Upper lobe of right lung (tissue), 1 donor: Measurements from ENCODE around the gene FAM228B. TPM values are rescaled to one million over a fixed set of nuclear protein-coding genes. Genes with fewer than 3 reads are reported as not detected.
"Not testable (repeated sequence)": the region's sequence is repeated elsewhere in the genome, so short reads cannot be mapped to it uniquely, and the experiment has no call there.

Experiments used
- ATAC-seq: fragments of 200-7000 bp; cut with Tn5 transposase; one replicate; pipeline ENCODE4 v1.9.1; 2020; ENCODE audit warnings: mild to moderate bottlenecking, moderate library complexity
- DNase-seq: peaks from one replicate; pipeline ENCODE4 v3.0.0-alpha.2; 2020
- H3K27ac ChIP-seq: fragments of 200-600 bp; one replicate; pipeline ENCODE4 v1.8.0; 2022
- H3K27me3 ChIP-seq: fragments of 200-600 bp; one replicate; pipeline ENCODE4 v1.8.0; 2022; ENCODE audit warnings: mild to moderate bottlenecking
- H3K36me3 ChIP-seq: fragments of 200-600 bp; one replicate; pipeline ENCODE4 v1.8.0; 2022
- H3K4me1 ChIP-seq: fragments of 200-600 bp; one replicate; pipeline ENCODE4 v1.8.0; 2022
- H3K4me3 ChIP-seq: fragments of 200-600 bp; one replicate; pipeline ENCODE4 v1.8.0; 2022; ENCODE audit warnings: mild to moderate bottlenecking
- H3K9me3 ChIP-seq: fragments of 200-600 bp; one replicate; pipeline ENCODE4 v1.8.0; 2022
- intact Hi-C: fragments of 100-400 bp; cut with DNase I; formaldehyde crosslinking; loops from one replicate; pipeline ENCODE4 v1.11.0; 2022
- total RNA-seq: library from RNA; stranded (reverse); fragmentation: NEBNext Ultra II Directional; extraction: Animal tissue kit (Norgen Biotek cat#: 25700); gene quantifications from one replicate; pipeline ENCODE4 v1.2.1, GENCODE V29; 2021
- TF ChIP-seq, protein P1 (sequence below): fragments of 200-600 bp; IDR thresholded peaks from one replicate; pipeline ENCODE4 v1.8.0; 2022; ENCODE audit warnings: antibody characterized with exemption
- donor health status: DM: no; HTN: yes; CAD: no; lungs with severe emphysema.

The FAM228B gene
- total RNA-seq, 1 donor from 2014 or later = 28.4 TPM

DNA sequence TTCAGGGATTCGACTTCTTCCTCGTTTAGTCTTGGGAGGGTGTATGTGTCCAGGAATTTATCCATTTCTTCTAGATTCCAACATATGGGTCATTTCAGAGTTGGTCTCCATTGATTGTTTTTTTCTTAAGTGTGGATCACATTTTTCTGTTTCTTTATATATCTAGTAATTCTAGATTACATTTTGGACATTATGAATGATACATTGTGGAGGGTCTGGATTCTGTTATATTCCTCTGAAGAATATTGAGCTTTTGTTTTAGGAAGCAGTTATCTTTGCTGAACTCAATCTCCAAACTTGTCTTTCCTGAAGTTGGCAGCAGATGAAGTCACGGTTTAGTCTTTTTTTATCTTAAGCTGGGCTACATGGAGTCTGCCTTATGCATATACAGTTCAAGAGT lies 9.3 kb downstream of the FAM228B start:
- Histone ChIP-seq H3K27ac (no peak overlapping the region), H3K9me3 (no peaks in the 10 kb centered on the region), H3K27me3 (no peaks in the 10 kb centered on the region), H3K4me3 (no peak overlapping the region), H3K4me1 (no peaks in the 10 kb centered on the region), H3K36me3 (no peaks in the 10 kb centered on the region)
- TF ChIP-seq, protein P1, sequence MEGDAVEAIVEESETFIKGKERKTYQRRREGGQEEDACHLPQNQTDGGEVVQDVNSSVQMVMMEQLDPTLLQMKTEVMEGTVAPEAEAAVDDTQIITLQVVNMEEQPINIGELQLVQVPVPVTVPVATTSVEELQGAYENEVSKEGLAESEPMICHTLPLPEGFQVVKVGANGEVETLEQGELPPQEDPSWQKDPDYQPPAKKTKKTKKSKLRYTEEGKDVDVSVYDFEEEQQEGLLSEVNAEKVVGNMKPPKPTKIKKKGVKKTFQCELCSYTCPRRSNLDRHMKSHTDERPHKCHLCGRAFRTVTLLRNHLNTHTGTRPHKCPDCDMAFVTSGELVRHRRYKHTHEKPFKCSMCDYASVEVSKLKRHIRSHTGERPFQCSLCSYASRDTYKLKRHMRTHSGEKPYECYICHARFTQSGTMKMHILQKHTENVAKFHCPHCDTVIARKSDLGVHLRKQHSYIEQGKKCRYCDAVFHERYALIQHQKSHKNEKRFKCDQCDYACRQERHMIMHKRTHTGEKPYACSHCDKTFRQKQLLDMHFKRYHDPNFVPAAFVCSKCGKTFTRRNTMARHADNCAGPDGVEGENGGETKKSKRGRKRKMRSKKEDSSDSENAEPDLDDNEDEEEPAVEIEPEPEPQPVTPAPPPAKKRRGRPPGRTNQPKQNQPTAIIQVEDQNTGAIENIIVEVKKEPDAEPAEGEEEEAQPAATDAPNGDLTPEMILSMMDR = no peak
- intact Hi-C loops = no loop called here
- DNase-seq (no peak), ATAC-seq (no peak)

DNA sequence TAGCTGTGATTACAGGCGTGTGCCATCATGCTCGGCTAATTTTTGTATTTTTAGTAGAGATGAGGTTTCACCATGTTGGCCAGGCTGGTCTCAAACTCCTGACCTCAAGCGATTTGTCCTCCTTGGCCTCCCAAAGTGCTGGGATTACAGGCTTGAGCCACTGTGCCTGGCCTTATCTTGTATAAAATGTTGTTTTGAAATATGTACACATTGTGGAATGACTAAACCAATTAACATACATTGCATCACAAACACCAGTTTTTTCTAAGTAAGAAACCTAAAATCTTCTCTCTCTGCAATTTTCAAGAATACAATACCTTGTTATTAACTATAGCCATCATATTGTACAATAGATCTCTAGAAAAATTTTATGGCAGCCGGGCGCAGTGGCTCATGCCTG lies 17.0 kb downstream of the FAM228B start:
- H3K4me3 ChIP-seq, ATAC-seq, H3K4me1 ChIP-seq, H3K27me3 ChIP-seq, intact Hi-C loops, H3K27ac ChIP-seq, DNase-seq, H3K36me3 ChIP-seq, H3K9me3 ChIP-seq: not testable (repeated sequence)

DNA sequence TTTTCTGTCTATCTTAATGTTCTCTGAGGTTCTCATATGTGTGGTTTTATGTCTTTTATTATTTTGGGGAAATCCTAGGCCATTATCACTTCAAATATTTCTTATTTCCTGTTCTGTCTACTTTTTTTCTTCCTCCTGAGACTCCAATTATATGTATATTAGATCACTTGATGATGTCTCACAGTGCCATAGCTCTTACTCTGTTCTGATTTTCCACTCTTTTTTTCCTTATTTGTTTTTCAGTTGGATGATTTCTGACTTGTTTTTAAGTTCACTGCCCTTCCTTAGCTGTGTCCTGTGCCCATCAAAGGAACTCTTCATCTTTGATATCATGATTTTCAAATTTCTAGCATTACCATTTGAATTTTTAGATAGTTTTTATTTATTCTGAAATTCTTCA lies 24.1 kb downstream of the FAM228B start:
- Histone ChIP-seq H3K4me3 (no peak overlapping the region), H3K27me3 (no peaks in the 10 kb centered on the region), H3K36me3 (peaks cover 2% of the 10 kb centered on the region), H3K9me3 (no peaks in the 10 kb centered on the region), H3K4me1 (no peaks in the 10 kb centered on the region), H3K27ac (no peak overlapping the region)
- ATAC-seq (no peak), DNase-seq (no peak)
- intact Hi-C loops = no loop called here
- TF ChIP-seq, protein P1 = no peak

DNA sequence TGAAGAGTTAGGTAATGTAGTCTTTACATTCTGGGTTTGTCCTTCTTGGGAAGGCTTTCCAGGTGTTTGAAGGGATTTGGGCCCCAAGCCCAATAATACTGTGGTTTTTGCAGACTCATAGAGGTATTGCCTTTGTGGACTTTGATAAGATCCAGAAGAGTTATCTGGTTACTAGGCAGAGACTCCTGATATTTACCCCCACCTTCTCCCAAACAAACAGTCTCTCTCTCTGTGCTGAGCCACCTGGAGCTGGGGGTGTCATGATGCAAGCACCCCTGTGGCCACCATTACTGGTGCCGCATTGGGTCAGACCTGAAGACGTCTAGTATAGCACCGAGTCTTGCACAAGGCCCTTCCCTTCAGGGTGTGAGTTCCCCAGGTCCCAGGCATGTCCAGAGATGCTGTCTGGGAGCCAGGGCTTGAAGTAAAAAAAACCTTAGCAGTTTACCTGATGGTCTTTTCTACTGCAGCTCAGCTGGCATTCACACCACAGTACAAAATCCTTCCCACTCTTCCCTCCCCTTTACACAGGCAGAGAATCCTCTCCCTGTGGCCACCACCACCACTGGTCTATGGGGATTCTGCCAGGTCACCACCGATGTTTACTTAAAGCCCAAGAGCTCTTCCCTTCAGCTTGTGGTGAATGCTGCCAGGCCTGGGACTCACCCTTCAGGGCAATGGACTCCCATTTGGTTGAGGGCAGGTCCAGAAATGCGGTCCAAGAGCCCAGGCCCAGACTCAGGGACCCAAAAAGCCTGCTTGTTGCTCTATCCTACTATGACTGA lies 29.3 kb downstream of the FAM228B start:
- peaks cover 6% of the 10 kb centered on the region for H3K36me3 ChIP-seq

DNA sequence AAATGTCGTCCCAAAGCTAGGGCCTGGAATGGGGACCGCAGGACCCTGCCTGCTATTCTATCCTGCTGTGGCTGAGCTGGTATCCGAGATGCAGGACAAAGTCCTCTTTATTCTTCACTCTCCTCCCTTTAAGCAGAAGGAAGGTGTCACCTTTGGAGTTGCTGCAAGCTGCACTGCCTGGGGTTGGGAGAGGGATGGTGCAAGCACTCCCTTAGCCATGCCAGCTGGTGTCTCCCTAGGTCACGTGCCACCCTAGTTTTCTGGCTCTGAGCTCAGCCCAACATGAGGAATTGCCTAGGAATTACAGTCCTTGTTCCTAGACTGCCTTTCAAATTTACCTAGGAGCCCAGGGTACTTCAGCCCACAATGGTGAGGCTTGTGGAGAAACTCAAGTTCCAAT lies 30.2 kb downstream of the FAM228B start:
- Histone ChIP-seq H3K27me3 (no peaks in the 10 kb centered on the region), H3K9me3 (no peaks in the 10 kb centered on the region), H3K36me3 (peaks cover 6% of the 10 kb centered on the region), H3K27ac (no peak overlapping the region), H3K4me3 (no peak overlapping the region), H3K4me1 (no peaks in the 10 kb centered on the region)
- DNase-seq (no peak), ATAC-seq (no peak)
- intact Hi-C loops = no loop called here
- TF ChIP-seq, protein P1 = no peak

More for the DNA sequence above, 29.3 kb downstream of the FAM228B start:
- Histone ChIP-seq H3K4me1 (no peaks in the 10 kb centered on the region), H3K9me3 (no peaks in the 10 kb centered on the region), H3K27me3 (no peaks in the 10 kb centered on the region), H3K4me3 (no peak overlapping the region), H3K27ac (no peak overlapping the region)
- ATAC-seq (no peak), DNase-seq (no peak)
- intact Hi-C loops = no loop called here
- TF ChIP-seq, protein P1 = no peak

DNA sequence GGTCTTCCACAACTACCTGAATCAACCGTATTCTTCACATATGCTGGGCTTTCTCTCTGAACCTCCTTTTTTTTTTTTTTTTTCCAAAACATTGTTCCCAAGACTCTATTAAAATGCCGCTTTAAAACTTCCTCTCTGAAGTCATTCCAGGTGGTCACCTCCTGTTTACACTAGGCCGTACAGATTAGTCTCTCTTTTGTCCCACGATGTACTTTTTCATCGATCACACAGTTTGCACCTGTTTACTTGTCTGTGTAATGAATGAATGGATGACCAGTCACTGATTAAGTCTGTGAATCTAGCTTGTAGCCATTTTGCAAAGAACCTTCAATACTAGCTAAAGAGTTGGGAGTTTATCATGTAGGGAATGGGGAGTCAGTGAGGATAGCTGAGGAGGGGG lies 34.9 kb downstream of the FAM228B start:
- H3K36me3 ChIP-seq = peaks cover 4% of the 10 kb centered on the region
- intact Hi-C loops = no loop called here
- H3K4me3 ChIP-seq = no peak overlapping the region
- no peaks in the 10 kb centered on the region for H3K9me3 ChIP-seq
- no peak overlapping the region for H3K27ac ChIP-seq
- no peaks in the 10 kb centered on the region for H3K27me3 ChIP-seq
- TF ChIP-seq, protein P1 = no peak
- DNase-seq (no peak), ATAC-seq (no peak)
- H3K4me1 ChIP-seq = no peaks in the 10 kb centered on the region
